HepG2 (cell line): ENCODE results near the gene EFNA4. TPM values are rescaled to one million over a fixed set of nuclear protein-coding genes. Genes with fewer than 3 reads are reported as not detected.

Experiments used
- ATAC-seq: fragments of 200-7000 bp; cut with Tn5 transposase; 3 replicates; pipeline ENCODE4 v1.9.1; 2020; ENCODE audit warnings: mild to moderate bottlenecking, moderate library complexity
- BruUV-seq: library from RNA; stranded (reverse); fragments of 400-500 nt; replicated peaks from 2 replicates; lab custom pipeline; 2021; lab: Mats Ljungman, UMichigan
- CTCF ChIA-PET: fragments of 300-600 bp; formaldehyde crosslinking; extraction: SDS; loops from one replicate; lab custom pipeline; 2021; ENCODE audit warnings: low total read pairs, inconsistent platforms, low intra/inter-chr PET ratio; lab: Yijun Ruan, JAX
- POLR2A ChIA-PET: fragments of 350-600 bp; sonication (Branson Sonifier 250); formaldehyde crosslinking; loops from one replicate; lab custom pipeline; 2020; ENCODE audit warnings: antibody characterized with exemption, inconsistent platforms; lab: Yijun Ruan, JAX
- DNase-seq: peaks from one replicate; pipeline ENCODE4 v3.0.0-alpha.2; 2015; ENCODE audit warnings: low spot score
- FAIRE-seq: peaks from 3 replicates; lab custom pipeline; 2011; peaks lifted over from hg19 to GRCh38; lab: Jason Lieb, UNC
- H2AFZ ChIP-seq: one replicate; pipeline ENCODE4 v1.6.1; 2011; ENCODE audit warnings: low read length, inconsistent platforms
- H3K27ac ChIP-seq: fragments of 300-600 bp; 3 replicates; pipeline ENCODE4 v1.8.0; 2011; ENCODE audit warnings: mixed run types, mild to moderate bottlenecking, mixed read lengths, low read length, inconsistent platforms; ENCODE audit not compliant: insufficient read depth; ENCODE audit errors: extremely low read length
- H3K27me3 ChIP-seq, 2 experiments: fragments of 200-600 bp in 1 of 2; 2 replicates in 1 of 2; 3 replicates in 1 of 2; pipeline versions ENCODE4 v1.6.0 to v1.8.0; 2011; ENCODE audit warnings: low read length in 2 of 2, mild to moderate bottlenecking in 2 of 2, moderate library complexity in 2 of 2, inconsistent platforms in 1 of 2; ENCODE audit not compliant: insufficient read depth in 2 of 2, control insufficient read depth in 1 of 2
- H3K36me3 ChIP-seq, 2 experiments: fragments of 200-600 bp in 1 of 2; replicated peaks in 1 of 2; 2 replicates in 1 of 2; 3 replicates in 1 of 2; pipeline versions ENCODE4 v1.5.1 to v1.8.0; 2011; ENCODE audit warnings: low read length in 2 of 2, inconsistent platforms in 1 of 2; ENCODE audit not compliant: insufficient read depth in 2 of 2, control insufficient read depth in 1 of 2
- H3K4me1 ChIP-seq: 2 replicates; pipeline ENCODE4 v1.5.1; 2012; ENCODE audit warnings: low read length, inconsistent platforms; ENCODE audit not compliant: insufficient read depth
- H3K4me2 ChIP-seq: 2 replicates; pipeline ENCODE4 v1.6.0; 2011; ENCODE audit warnings: low read depth, low read length, inconsistent platforms
- H3K4me3 ChIP-seq, 3 experiments: fragments of 200-600 bp in 1 of 3; sonication (generic), shearing (Covaris generic) in 1 of 3; replicated peaks in 1 of 3; 2 replicates each; pipeline ENCODE4 v1.5.1; 2011 to 2016; ENCODE audit warnings: low read length in 3 of 3, inconsistent platforms in 2 of 3, low read depth in 2 of 3, mild to moderate bottlenecking in 2 of 3, control low read depth in 1 of 3, mixed read lengths in 1 of 3; ENCODE audit not compliant: insufficient read depth in 1 of 3
- H3K79me2 ChIP-seq: one replicate; pipeline ENCODE4 v1.6.1; 2011; ENCODE audit warnings: low read length, inconsistent platforms; ENCODE audit not compliant: insufficient read depth
- H3K9ac ChIP-seq: 2 replicates; pipeline ENCODE4 v1.6.0; 2011; ENCODE audit warnings: mild to moderate bottlenecking, low read depth, low read length, inconsistent platforms; ENCODE audit not compliant: insufficient read depth
- H3K9me3 ChIP-seq: 2 replicates; pipeline ENCODE4 v1.5.1; 2012; ENCODE audit warnings: mild to moderate bottlenecking, low read length
- H4K20me1 ChIP-seq: 2 replicates; pipeline ENCODE4 v1.6.0; 2011; ENCODE audit warnings: inconsistent platforms, mild to moderate bottlenecking, low read length, moderate library complexity; ENCODE audit not compliant: insufficient read depth
- AKAP8 ChIP-seq: sonication (generic); formaldehyde crosslinking; IDR thresholded peaks from 2 replicates; pipeline ENCODE4 v1.5.1; 2020; ENCODE audit warnings: mild to moderate bottlenecking, missing genetic modification reagents
- CERS6 ChIP-seq: sonication (generic); formaldehyde crosslinking; IDR thresholded peaks from 2 replicates; pipeline ENCODE4 v1.5.0; 2020; ENCODE audit warnings: missing genetic modification reagents
- E2F1 ChIP-seq: sonication (generic); formaldehyde crosslinking; IDR thresholded peaks from 2 replicates; pipeline ENCODE4 v1.5.0; 2020; ENCODE audit warnings: missing genetic modification reagents
- GATAD1 ChIP-seq: IDR thresholded peaks from 2 replicates; pipeline ENCODE4 v1.6.1; 2016; ENCODE audit warnings: missing genetic modification reagents, missing compliant biosample characterization
- HOXD1 ChIP-seq: sonication (generic); formaldehyde crosslinking; IDR thresholded peaks from 2 replicates; pipeline ENCODE4 v1.5.0; 2020; ENCODE audit warnings: missing genetic modification reagents
- KLF11 ChIP-seq: IDR thresholded peaks from 2 replicates; pipeline ENCODE4 v1.6.1; 2016; ENCODE audit warnings: missing compliant biosample characterization
- NCOA5 ChIP-seq: sonication (generic); formaldehyde crosslinking; IDR thresholded peaks from 2 replicates; pipeline ENCODE4 v1.4.0; 2020; ENCODE audit warnings: missing genetic modification reagents
- TBX2 ChIP-seq: sonication (generic); formaldehyde crosslinking; IDR thresholded peaks from 2 replicates; pipeline ENCODE4 v1.5.0; 2020; ENCODE audit warnings: missing genetic modification reagents, mild to moderate bottlenecking, borderline replicate concordance
- TEAD2 ChIP-seq: sonication (generic); formaldehyde crosslinking; IDR thresholded peaks from 2 replicates; pipeline ENCODE4 v1.9.0; 2021; ENCODE audit warnings: missing genetic modification reagents
- TOE1 ChIP-seq: sonication (generic); formaldehyde crosslinking; IDR thresholded peaks from 2 replicates; pipeline ENCODE4 v1.4.0; 2020; ENCODE audit warnings: mild to moderate bottlenecking, missing genetic modification reagents
- ZBTB8A ChIP-seq: sonication (generic); formaldehyde crosslinking; IDR thresholded peaks from 2 replicates; pipeline ENCODE4 v1.4.0; 2020; ENCODE audit warnings: mild to moderate bottlenecking, low read depth, missing genetic modification reagents, borderline replicate concordance
- ZC3H13 ChIP-seq: sonication (generic); formaldehyde crosslinking; IDR thresholded peaks from 2 replicates; pipeline ENCODE4 v1.8.1; 2023; ENCODE audit warnings: mild to moderate bottlenecking, missing genetic modification reagents, moderate library complexity
- ZNF143 ChIP-seq: sonication (generic); formaldehyde crosslinking; IDR thresholded peaks from 2 replicates; pipeline ENCODE4 v1.4.0; 2020; ENCODE audit warnings: missing genetic modification reagents
- ZNF264 ChIP-seq: sonication (generic); formaldehyde crosslinking; IDR thresholded peaks from 2 replicates; pipeline ENCODE4 v1.4.0; 2020; ENCODE audit warnings: missing genetic modification reagents
- ZNF574 ChIP-seq: sonication (generic); formaldehyde crosslinking; IDR thresholded peaks from 2 replicates; pipeline ENCODE4 v1.4.0; 2020; ENCODE audit warnings: missing genetic modification reagents
- ZNF616 ChIP-seq: sonication (generic); formaldehyde crosslinking; IDR thresholded peaks from 2 replicates; pipeline ENCODE4 v1.5.0; 2020; ENCODE audit warnings: low read depth, mild to moderate bottlenecking, missing genetic modification reagents
- ZNF672 ChIP-seq: sonication (generic); formaldehyde crosslinking; IDR thresholded peaks from 2 replicates; pipeline ENCODE4 v1.8.1; 2022; ENCODE audit warnings: missing genetic modification reagents
- ZNF678 ChIP-seq: sonication (generic); formaldehyde crosslinking; IDR thresholded peaks from 2 replicates; pipeline ENCODE4 v1.4.0; 2020; ENCODE audit warnings: mild to moderate bottlenecking, missing genetic modification reagents
- WGBS: methylation state at CpG from one replicate; pipeline ENCODE4 v1.1.6; 2017; ENCODE audit warnings: low lambda C conversion rate; 5-methylcytosine and 5-hydroxymethylcytosine counted together
- in situ Hi-C: cut with HindIII; loops from 2 replicates; pipeline ENCODE4 v1.10.0; 2017; ENCODE audit warnings: low pct_unique_long_range_greater_than_20kb; ENCODE audit not compliant: extremely low pct_ligation_motif_present
- intact Hi-C: fragments of 100-400 bp; cut with micrococcal nuclease; formaldehyde crosslinking; loops from one replicate; pipeline ENCODE4 v1.10.0; 2022; ENCODE audit not compliant: unreplicated experiment
- polyA plus RNA-seq, 8 experiments: library from polyadenylated mRNA; depleted of rRNA in 3 of 8; stranded (reverse) in 7 of 8; unstranded in 1 of 8; fragments of >200 nt; fragmentation: Illumina TruSeq in 4 of 8; extraction: Trizol in 4 of 8; gene quantifications; 2 replicates each; pipeline versions ENCODE4 v1.2.1 to v1.2.3, GENCODE V29; 2011 to 2016; ENCODE audit warnings: low read depth in 4 of 8, missing spikeins in 1 of 8, mixed read lengths in 1 of 8; ENCODE audit not compliant: insufficient read depth in 1 of 8
- total RNA-seq, 5 experiments: library from RNA; depleted of rRNA; stranded (reverse); fragments of >200 nt; fragmentation: Illumina TruSeq; extraction: Trizol; gene quantifications; 2 replicates each; pipeline ENCODE4 v1.2.3, GENCODE V29; 2016; ENCODE audit warnings: low read depth in 1 of 5
- TF ChIP-seq, protein P1 (sequence below): IDR thresholded peaks from 2 replicates; pipeline ENCODE4 v1.6.1; 2016; ENCODE audit warnings: mild to moderate bottlenecking

Gene EFNA4
- total and polyA plus RNA-seq, 2 of the 13 experiments (the other 11 are each of a cell fraction or from before 2014, with no cell fraction given) = 12.0 to 17.2 TPM

DNA sequence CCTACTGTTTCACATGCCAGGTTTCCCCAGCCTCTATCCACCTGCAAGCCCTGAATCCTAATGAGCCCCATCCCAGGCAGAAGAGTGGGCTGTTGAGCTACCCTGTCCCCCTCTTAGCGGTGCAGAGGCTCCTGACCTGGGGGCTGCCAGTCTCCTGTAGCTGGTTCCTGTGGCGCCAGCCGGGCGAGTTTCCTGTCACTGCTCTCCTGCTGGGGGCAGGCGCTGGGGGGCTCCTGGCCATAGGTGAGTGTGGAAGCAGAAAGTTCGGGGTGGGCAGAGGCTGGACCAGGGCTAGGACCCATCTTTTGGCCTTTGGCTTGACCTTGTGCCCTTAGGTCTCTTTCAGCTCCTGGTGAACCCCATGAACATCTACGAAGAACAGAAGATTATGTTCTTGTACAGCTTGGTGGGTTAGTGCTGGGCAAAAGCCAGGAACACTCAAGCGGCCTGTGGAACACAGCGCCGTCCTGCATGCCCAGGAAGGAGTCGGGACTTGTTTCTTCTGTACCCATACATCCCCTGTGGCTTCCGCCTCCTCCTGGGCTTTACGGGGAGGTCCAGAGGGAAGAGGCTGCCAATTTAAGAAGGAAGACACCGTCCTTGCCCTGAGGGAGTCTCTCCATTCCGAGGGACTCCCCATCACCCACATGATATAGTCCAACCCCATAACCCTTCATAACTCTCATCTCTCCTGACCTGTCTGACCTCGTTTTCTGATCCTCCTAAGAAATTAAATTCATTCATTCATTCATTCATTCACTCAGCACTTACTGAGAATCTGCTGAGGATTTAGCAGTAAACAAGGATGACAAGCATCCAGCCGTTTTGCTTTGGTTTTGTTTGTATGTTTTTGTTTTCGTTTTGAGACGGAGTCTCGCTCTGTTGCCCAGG, 29.0 kb upstream of the EFNA4 start:
- no peak overlapping the region for H3K4me2 ChIP-seq
- peaks cover 11 to 58% of the 10 kb centered on the region in 2 experiments for H3K27me3 ChIP-seq
- ATAC-seq = no peak
- H3K36me3 ChIP-seq = no peaks in the 10 kb centered on the region
- no peaks in the 10 kb centered on the region for H4K20me1 ChIP-seq
- ChIA-PET CTCF (no interaction called here), POLR2A (interaction anchor here (1.1 kb wide), 1 partner anchor 9 kb away, joined by 3 read pairs; no protein-coding TSS in a partner anchor)
- no peaks in the 10 kb centered on the region for H3K9me3 ChIP-seq
- H3K9ac ChIP-seq = no peak overlapping the region
- no peak for DNase-seq
- no peak for FAIRE-seq
- no peak overlapping the region for H3K4me3 ChIP-seq
- no peak overlapping the region for H3K27ac ChIP-seq
- in situ Hi-C loops = no loop called here
- no peak overlapping the region for H2AFZ ChIP-seq
- H3K4me1 ChIP-seq = peaks cover 26% of the 10 kb centered on the region; the same call in 1 of the 2 replicates
- 35% methylated on average over 14 of the region's 20 CpGs for WGBS
- no peaks in the 10 kb centered on the region for H3K79me2 ChIP-seq
- no TSS peak for BruUV-seq
- intact Hi-C loops = no loop called here
- no peak for TF ChIP-seq CERS6 (CRISPR knock-in tag)
- no peak for TF ChIP-seq TOE1
- no peak for TF ChIP-seq ZNF574
- TF ChIP-seq ZBTB8A (CRISPR knock-in tag) = no peak
- no peak for TF ChIP-seq GATAD1
- TF ChIP-seq ZNF143 (CRISPR knock-in tag) = no peak
- no peak for TF ChIP-seq E2F1
- TF ChIP-seq ZNF616 (CRISPR knock-in tag) = no peak
- TF ChIP-seq ZNF672 (CRISPR knock-in tag) = no peak
- no peak for TF ChIP-seq TEAD2 (CRISPR knock-in tag)
- no peak for TF ChIP-seq AKAP8 (CRISPR knock-in tag)
- no peak for TF ChIP-seq ZNF678 (CRISPR knock-in tag)
- TF ChIP-seq TBX2 (CRISPR knock-in tag) = no peak
- no peak for TF ChIP-seq NCOA5 (CRISPR knock-in tag)
- no peak for TF ChIP-seq ZC3H13 (CRISPR knock-in tag)
- no peak for TF ChIP-seq ZNF264 (CRISPR knock-in tag)
- no peak for TF ChIP-seq KLF11
- no peak for TF ChIP-seq HOXD1 (CRISPR knock-in tag)
- TF ChIP-seq, protein P1, sequence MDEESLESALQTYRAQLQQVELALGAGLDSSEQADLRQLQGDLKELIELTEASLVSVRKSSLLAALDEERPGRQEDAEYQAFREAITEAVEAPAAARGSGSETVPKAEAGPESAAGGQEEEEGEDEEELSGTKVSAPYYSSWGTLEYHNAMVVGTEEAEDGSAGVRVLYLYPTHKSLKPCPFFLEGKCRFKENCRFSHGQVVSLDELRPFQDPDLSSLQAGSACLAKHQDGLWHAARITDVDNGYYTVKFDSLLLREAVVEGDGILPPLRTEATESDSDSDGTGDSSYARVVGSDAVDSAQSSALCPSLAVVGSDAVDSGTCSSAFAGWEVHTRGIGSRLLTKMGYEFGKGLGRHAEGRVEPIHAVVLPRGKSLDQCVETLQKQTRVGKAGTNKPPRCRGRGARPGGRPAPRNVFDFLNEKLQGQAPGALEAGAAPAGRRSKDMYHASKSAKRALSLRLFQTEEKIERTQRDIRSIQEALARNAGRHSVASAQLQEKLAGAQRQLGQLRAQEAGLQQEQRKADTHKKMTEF (CRISPR knock-in tag) = no peak
